ENCODE measurements around the gene ZNF574. TPM values are rescaled to one million over a fixed set of nuclear protein-coding genes. Genes with fewer than 3 reads are reported as not detected.

ZNF574 gene
- total and polyA plus RNA-seq, 8 donors = 9.4 to 15.4 (median 12.7) TPM

GRCh38 chr19:42113641-42114348 lies 37.8 kb downstream of the ZNF574 start:
- TF ChIP-seq, protein P1, sequence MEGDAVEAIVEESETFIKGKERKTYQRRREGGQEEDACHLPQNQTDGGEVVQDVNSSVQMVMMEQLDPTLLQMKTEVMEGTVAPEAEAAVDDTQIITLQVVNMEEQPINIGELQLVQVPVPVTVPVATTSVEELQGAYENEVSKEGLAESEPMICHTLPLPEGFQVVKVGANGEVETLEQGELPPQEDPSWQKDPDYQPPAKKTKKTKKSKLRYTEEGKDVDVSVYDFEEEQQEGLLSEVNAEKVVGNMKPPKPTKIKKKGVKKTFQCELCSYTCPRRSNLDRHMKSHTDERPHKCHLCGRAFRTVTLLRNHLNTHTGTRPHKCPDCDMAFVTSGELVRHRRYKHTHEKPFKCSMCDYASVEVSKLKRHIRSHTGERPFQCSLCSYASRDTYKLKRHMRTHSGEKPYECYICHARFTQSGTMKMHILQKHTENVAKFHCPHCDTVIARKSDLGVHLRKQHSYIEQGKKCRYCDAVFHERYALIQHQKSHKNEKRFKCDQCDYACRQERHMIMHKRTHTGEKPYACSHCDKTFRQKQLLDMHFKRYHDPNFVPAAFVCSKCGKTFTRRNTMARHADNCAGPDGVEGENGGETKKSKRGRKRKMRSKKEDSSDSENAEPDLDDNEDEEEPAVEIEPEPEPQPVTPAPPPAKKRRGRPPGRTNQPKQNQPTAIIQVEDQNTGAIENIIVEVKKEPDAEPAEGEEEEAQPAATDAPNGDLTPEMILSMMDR (IDR thresholded peaks at IDR 0.05) = no peak
- Histone ChIP-seq H3K27ac (peak overlapping the region in 1 of 2 donors; percentile 39), H3K4me1 (no peaks in the 10 kb centered on the region), H3K36me3 (peaks cover 0 to 5% of the 10 kb centered on the region in 2 donors), H3K27me3 (no peaks in the 10 kb centered on the region), H3K4me3 (no peak overlapping the region), H3K9me3 (no peaks in the 10 kb centered on the region)
- no peak for DNase-seq
- ATAC-seq = peak; percentile 40
- intact Hi-C loops (cut with DNase I) = no loop called here

DNA sequence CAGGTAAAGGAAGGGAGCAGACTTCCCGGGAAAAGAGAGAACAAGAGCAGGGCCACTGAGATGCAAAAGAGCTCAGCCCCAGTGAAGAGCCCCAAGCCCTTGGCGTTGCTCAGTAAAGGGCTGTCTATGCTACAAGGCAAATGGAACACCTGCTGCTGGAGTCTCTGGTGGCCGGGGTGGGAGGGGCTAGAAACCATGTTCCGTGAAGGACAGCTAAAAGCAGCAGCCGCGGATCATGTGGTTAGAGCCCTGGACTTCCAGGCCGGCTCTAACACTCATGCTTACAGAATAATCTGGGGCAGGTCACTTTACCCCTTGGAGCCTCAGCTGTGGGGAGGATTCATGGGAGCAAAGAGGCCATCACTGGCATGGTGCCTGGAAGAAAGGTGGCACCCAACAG lies 38.4 kb downstream of the ZNF574 start:
- no peaks in the 10 kb centered on the region for H3K27me3 ChIP-seq
- H3K9me3 ChIP-seq = no peaks in the 10 kb centered on the region
- no peak overlapping the region for H3K27ac ChIP-seq
- no peak overlapping the region for H3K4me3 ChIP-seq
- ATAC-seq (no peak), DNase-seq (no peak)
- intact Hi-C loops (cut with DNase I) = no loop called here
- H3K36me3 ChIP-seq = peaks cover 0 to 5% of the 10 kb centered on the region in 2 donors
- TF ChIP-seq, protein P1 (IDR thresholded peaks at IDR 0.05) = no peak
- no peaks in the 10 kb centered on the region for H3K4me1 ChIP-seq

GRCh38 chr19:42115219-42115618 lies 39.3 kb downstream of the ZNF574 start:
- no peak for ATAC-seq
- no peak overlapping the region for H3K27ac ChIP-seq
- H3K4me3 ChIP-seq = no peak overlapping the region
- H3K27me3 ChIP-seq = no peaks in the 10 kb centered on the region
- H3K36me3 ChIP-seq = peaks cover 0 to 5% of the 10 kb centered on the region in 2 donors
- TF ChIP-seq, protein P1 (IDR thresholded peaks at IDR 0.05) = no peak
- H3K4me1 ChIP-seq = no peaks in the 10 kb centered on the region
- no peaks in the 10 kb centered on the region for H3K9me3 ChIP-seq
- intact Hi-C loops (cut with DNase I) = no loop called here
- DNase-seq = no peak

- H3K27me3 ChIP-seq = no peaks in the 10 kb centered on the region
- no peaks in the 10 kb centered on the region for H3K9me3 ChIP-seq
- no peak for ATAC-seq
- DNase-seq = no peak
- no peak overlapping the region for H3K27ac ChIP-seq
- TF ChIP-seq, protein P1 (IDR thresholded peaks at IDR 0.05) = no peak
- H3K4me1 ChIP-seq = peaks cover 0 to 3% of the 10 kb centered on the region in 2 donors
- peaks cover 0 to 5% of the 10 kb centered on the region in 2 donors for H3K36me3 ChIP-seq
- intact Hi-C loops (cut with DNase I) = no loop called here
- H3K4me3 ChIP-seq = no peak overlapping the region
Measured at GRCh38 chr19:42115705-42116104, 39.7 kb downstream of the ZNF574 start.

GRCh38 chr19:42116308-42117075 lies 40.5 kb downstream of the ZNF574 start:
- no peaks in the 10 kb centered on the region for H3K9me3 ChIP-seq
- peaks cover 0 to 5% of the 10 kb centered on the region in 2 donors for H3K36me3 ChIP-seq
- H3K27ac ChIP-seq = no peak overlapping the region
- DNase-seq = no peak
- TF ChIP-seq, protein P1 (IDR thresholded peaks at IDR 0.05) = no peak
- ATAC-seq = no peak
- no peaks in the 10 kb centered on the region for H3K27me3 ChIP-seq
- intact Hi-C loops (cut with DNase I) = no loop called here
- H3K4me1 ChIP-seq = peaks cover 0 to 11% of the 10 kb centered on the region in 2 donors
- no peak overlapping the region for H3K4me3 ChIP-seq
